ENCODE measurements around the gene PDE6A.

The PDE6A gene

DNA sequence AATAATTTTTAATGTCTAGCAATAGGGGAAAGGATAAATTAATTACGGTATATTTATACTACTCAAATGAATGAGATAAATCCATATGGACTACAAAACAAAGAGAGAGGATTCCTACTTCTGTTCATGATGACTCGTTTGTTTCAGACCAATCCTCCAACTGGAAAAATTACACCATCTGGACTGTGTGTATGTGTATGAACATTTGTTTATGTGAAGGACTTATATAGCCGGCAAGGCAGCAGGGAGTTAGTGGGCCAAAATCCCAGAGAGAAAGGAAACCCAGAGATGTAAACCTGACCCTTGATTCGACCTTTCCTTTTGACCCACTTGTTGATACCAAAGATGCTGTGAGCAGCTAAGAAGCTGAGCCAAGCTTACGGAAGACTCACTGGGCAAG, 20.1 kb downstream of the PDE6A start:
- no peak for DNase-seq

DNA sequence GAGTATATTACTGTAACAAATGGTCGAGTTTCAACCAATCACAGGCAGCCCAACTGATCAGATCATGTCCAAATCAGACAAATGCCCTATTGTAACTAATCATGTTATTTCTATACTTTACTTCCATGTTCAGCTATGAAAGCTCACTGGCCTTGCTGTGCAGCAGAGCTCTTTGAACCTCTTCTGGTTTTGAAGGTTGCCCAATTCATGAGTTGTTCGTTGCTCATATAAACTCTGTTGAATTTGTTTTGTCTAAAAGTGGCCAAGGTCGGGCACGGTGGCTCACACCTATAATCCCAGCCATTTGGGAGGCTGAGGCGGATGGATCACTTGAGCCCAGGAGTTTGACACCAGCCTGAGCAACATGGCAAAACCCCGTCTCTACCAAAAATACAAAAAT, 21.6 kb downstream of the PDE6A start:
- DNase-seq = no peak

GRCh38 chr5:149921597-149921996, 23.0 kb downstream of the PDE6A start:
- no peak for DNase-seq

DNA sequence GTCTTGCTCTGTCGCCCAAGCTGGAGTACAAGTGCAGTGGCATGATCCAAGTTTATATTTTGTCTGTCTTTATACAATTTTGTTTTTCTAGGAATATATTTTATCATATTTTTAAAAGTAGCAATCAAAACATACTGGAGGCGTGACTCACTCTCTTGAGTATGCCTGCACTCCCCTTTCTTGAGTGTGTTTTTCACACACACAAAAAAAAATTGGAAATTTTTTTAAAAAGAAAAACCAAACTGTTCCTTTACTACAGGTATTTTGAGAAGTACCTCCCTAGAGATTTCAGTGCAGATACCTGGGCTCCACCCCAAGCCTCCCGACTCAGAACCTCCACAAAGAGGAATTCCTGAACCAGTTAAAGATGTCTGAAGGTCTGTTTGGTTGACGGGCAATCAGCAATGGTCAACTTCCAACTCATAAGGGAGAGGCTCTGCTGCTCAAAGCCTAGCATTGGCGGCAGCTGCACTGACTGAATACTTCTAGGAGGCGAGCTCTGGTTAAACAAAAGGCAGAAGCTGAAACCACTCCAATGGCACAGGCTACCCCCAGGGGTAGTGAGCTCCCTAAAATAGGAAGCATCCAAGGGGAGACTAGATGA, 27.4 kb downstream of the PDE6A start:
- no peak for DNase-seq

- no peak for DNase-seq
These were observed 28.1 kb downstream of the PDE6A start for GRCh38 chr5:149916334-149917072.

DNA sequence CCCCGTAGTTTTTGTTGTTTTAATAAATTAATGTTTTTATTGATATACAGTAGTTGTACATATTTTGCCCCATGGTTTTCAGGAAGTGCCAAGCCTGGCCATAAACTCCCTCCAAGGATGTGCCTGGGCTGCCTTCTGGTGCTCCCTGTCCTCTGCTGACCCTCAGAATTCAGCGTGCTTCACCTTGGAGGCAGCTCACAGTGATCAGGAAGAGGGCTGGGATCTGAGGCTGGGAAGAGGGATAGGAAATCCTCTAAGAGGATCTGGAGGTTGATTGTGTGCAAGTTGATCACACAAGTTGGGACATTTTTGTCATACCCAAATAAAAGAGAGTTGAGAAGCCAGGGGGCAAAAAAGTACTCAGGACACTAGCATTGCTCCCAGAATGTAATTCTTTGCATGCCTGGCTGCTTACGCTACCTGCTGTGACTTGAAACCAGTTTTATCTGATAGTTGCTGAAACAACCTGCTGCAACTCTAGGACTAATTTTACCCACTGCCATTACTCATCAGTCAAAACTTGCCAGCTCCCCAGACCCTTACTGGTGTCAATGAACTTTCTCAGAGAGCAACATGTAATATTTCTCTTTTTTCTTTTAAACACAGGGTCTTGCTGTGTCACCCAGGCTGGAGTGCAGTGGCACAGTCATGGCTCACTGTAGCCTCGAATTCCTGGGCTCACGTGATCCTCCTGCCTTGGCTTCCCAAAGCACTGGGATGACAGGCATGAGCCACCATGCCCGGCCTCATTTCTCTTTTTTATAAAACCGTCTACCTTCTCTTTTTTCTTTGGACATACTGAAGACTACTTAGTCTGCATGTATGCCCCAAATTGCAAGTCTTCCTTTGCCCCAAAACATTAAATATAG, 29.0 kb downstream of the PDE6A start:
- no peak for DNase-seq

GRCh38 chr5:149913436-149914419, 30.9 kb downstream of the PDE6A start:
- DNase-seq = no peak

GRCh38 chr5:149912226-149912871, 32.2 kb downstream of the PDE6A start:
- no peak for DNase-seq

DNA sequence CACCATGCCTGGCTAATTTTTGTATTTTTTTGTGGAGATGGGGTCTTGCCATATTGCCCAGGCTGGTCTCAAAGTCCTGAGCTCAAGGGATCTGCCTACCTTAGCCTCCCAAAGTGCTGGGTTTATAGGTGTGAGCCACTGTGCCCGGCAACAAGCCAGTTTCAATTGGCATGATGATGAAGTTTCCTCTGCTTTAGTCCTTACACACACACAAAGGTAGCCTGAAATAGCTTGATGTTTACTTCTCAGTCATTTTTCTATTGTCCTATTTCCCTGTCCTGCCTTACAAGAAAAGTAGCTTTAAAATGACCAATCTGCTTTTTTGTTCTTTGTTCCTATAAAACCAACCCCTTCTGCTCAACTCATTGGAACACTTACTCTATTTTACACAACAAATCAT, 33.6 kb downstream of the PDE6A start:
- DNase-seq = no peak

DNA sequence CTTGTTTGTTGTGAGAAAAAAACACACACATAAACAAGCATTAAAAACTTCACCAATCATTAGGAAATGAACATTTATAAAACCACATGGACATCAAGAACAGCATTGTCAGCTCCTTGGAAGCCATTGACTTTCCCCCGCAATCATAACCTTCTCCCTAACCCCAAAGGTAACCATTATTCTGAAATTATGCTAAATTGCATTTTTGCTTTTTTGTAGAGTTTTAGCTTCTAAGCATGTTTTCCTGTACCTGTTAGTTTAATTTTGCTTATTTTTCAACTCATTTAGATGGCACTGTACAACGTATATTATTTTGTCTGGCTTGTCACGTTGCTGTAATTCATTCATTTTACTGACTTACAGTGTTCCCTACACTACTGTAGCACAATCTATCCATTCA, 36.8 kb downstream of the PDE6A start:
- DNase-seq = no peak

GRCh38 chr5:149904977-149905376, 39.6 kb downstream of the PDE6A start:
- no peak for DNase-seq

DNA sequence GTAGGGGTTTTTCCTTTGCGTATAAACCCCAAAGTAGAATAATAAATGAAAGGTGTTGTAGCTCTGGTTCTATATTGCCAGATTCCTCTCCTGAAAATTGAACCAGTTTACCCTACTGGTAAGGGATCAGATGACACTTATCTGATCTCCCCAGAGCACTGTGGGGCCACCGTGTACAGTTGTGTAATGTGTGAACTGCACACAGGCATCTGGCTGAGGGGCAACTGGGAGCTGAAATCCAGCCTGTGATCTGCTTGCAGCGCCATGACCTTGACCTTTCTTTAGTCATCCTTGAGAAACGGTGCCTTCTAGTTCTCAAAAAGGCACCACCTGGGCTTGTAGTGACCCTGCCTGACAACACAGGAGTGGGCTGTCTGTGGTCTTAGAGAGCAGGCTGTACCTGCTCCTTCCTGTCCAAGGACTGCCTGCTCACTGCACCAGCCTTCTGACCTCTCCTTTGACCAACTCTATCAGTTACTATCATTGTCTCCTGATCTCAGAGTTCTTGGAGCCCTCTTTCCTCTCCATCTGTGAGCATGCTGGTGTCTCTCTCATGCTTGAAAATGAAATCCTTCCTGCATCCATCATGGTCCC, 40.2 kb downstream of the PDE6A start:
- no peak for DNase-seq

GRCh38 chr5:149903404-149903803, 41.2 kb downstream of the PDE6A start:
- DNase-seq = no peak

GRCh38 chr5:149902177-149902576, 42.4 kb downstream of the PDE6A start:
- DNase-seq = no peak

DNA sequence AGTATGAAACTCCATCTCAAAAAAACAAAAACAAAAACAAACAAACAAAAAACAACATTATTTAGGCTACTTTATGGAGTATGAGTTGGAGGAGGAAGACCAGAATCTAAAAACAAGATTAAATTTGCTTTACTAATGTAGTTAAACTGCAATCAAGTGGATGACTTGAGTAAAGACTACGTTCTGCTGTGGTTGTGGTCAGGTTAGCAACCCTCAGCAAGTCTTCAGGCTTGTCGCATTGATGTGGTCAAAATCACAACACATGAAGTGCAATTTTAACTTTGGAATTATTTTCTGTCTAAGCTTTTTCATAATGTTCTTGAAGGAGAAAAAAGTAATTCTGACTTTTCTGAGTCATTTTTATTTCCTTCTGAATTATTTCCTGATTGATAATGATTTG, 43.1 kb downstream of the PDE6A start:
- no peak for DNase-seq

- DNase-seq = no peak
These were observed 44.2 kb downstream of the PDE6A start for GRCh38 chr5:149900390-149900789.

- no peak for DNase-seq
These were observed 45.8 kb downstream of the PDE6A start for GRCh38 chr5:149898811-149899210.

GRCh38 chr5:149895416-149896345, 48.9 kb downstream of the PDE6A start:
- no peak for DNase-seq

DNA sequence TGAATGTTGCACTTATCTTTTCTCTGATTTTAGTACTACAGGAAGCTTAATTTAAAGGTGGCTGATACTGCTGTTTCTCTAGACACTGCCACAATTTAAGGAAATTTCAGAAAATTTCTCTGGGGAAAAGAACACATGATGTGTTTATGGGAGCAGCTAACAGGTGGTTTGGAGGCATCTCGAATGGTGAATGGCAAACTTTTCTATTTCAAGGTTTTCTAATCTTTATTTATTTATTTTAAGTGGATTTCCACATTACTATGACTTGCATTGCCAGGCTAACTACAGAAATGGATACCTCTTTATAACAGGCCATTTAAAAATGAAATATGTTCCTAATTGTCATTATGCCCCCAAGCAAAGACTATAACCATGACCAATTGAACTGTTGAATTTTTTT, 50.4 kb downstream of the PDE6A start:
- no peak for DNase-seq

GRCh38 chr5:149893403-149893931, 51.1 kb downstream of the PDE6A start:
- DNase-seq = no peak
